Activated CD4-positive, alpha-beta memory T cell treated with anti-CD3 and anti-CD28 coated beads for 36 hours (primary cell): Measurements from ENCODE around the gene OSBPL9. TPM values are rescaled to one million over a fixed set of nuclear protein-coding genes. Genes with fewer than 3 reads are reported as not detected.

Experiments used
- CTCF ChIA-PET: fragments of 350-600 bp; sonication (Branson Sonifier 250); formaldehyde crosslinking; loops from one replicate; lab custom pipeline; 2021; ENCODE audit warnings: antibody characterized with exemption, inconsistent platforms; lab: Charles Lee
- POLR2A ChIA-PET: fragments of 350-600 bp; sonication (Branson Sonifier 250); formaldehyde crosslinking; loops from one replicate; lab custom pipeline; 2021; ENCODE audit warnings: antibody characterized with exemption; lab: Charles Lee
- DNase-seq: peaks from one replicate; pipeline ENCODE4 v3.0.0-alpha.2; 2020
- H3K27ac Mint-ChIP-seq: one replicate; pipeline ENCODE4 v1.8.0; 2021; ENCODE audit warnings: mixed read lengths
- H3K27me3 Mint-ChIP-seq: one replicate; pipeline ENCODE4 v1.8.0; 2021; ENCODE audit warnings: mixed read lengths
- H3K36me3 Mint-ChIP-seq: one replicate; pipeline ENCODE4 v1.8.0; 2021; ENCODE audit warnings: mixed read lengths
- H3K4me1 Mint-ChIP-seq: one replicate; pipeline ENCODE4 v1.8.0; 2021; ENCODE audit warnings: low read depth, mixed read lengths
- H3K4me3 Mint-ChIP-seq: one replicate; pipeline ENCODE4 v1.8.0; 2021; ENCODE audit warnings: mild to moderate bottlenecking, mixed read lengths
- H3K9me3 Mint-ChIP-seq: one replicate; pipeline ENCODE4 v1.8.0; 2021; ENCODE audit warnings: mixed read lengths
- intact Hi-C: fragments of 100-400 bp; cut with micrococcal nuclease; formaldehyde crosslinking; loops from one replicate; pipeline ENCODE4 v1.15.1; 2023
- total RNA-seq, 2 experiments: library from RNA; stranded (reverse); gene quantifications; one replicate each; pipeline ENCODE4 v1.2.3, GENCODE V29; 2021

The OSBPL9 gene
- total RNA-seq, 2 experiments from 2014 or later, result 46.1 to 48.6 TPM

DNA sequence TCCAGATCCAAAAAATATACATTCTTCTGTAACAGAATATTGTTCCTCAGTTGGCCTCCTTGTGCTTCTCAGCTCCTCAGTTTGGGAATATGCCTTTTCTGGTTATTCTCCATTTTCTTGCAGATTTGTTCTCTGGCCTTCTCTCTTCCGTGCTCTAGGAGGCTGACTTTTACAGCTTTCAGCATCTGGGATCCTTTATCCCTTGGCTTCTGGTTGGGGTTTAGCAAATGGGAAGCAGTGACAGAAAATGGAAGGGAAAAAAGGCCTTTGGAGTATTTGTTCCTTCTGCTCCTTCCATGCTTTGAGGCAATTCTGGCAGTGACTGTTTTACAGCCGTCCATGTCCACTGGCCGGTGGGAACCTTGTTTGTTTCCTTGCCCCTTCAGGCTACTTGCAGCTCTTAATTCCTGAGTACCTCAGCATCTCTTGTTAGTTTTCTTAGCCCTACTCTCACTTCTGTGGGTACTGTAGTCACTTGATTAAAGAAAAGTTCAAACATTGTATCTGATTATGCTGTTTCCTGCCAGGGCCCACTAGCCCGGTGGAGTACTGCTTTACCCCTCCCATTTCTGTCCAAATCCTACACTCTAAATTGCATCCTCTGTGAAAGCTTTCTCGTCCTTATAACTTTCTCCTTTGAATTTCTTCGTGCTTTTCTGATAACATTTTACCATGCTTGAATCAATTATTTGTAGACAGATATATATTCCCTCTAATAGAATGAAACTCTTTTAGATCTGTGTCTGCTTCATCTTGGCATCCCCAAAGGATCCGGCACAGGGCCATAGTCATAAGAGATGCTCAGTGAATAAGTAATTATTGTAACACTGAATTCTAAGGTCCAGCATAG, 118.2 kb downstream of the OSBPL9 start:
- DNase-seq, result no peak
- CTCF ChIA-PET, result no interaction called here
- H3K4me1 Mint-ChIP-seq, result peaks cover 62% of the 10 kb centered on the region
- H3K36me3 Mint-ChIP-seq, result no peaks in the 10 kb centered on the region
- no peak overlapping the region for H3K27ac Mint-ChIP-seq
- no peaks in the 10 kb centered on the region for H3K9me3 Mint-ChIP-seq
- no peak overlapping the region for H3K4me3 Mint-ChIP-seq
- H3K27me3 Mint-ChIP-seq, result no peaks in the 10 kb centered on the region
- POLR2A ChIA-PET, result no interaction called here
- intact Hi-C loops, result no loop called here

DNA sequence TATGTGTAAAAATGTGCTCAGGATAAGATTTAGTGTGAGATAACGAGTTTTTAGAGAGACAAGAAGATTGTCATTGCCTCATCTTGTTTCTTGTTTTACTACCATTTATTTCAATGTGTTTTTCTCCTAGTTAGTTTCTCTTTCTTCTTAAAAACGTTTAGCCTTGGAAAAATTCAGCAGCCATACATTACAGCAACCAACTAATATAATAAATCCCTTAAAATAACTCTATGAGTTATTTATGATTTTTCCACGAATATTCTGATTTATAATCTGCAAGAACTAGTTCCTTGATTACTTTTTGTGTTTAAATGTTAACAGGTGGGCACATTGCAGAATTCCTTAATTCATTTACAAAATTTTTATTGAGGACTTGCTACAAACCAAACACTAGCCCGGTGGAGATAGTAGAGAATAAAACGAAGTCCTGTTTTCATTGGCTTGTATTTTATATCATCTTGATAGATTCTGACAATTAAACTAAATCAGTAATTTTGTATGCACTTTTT, 118.9 kb downstream of the OSBPL9 start:
- intact Hi-C loops, result no loop called here
- H3K4me3 Mint-ChIP-seq, result no peak overlapping the region
- no peak for DNase-seq
- ChIA-PET POLR2A (no interaction called here), CTCF (no interaction called here)
- H3K4me1 Mint-ChIP-seq, result peaks cover 61% of the 10 kb centered on the region
- no peaks in the 10 kb centered on the region for H3K9me3 Mint-ChIP-seq
- no peaks in the 10 kb centered on the region for H3K27me3 Mint-ChIP-seq
- no peak overlapping the region for H3K27ac Mint-ChIP-seq
- H3K36me3 Mint-ChIP-seq, result no peaks in the 10 kb centered on the region

GRCh38 chr1:51736702-51737101, 119.8 kb downstream of the OSBPL9 start:
- ChIA-PET CTCF (no interaction called here), POLR2A (no interaction called here)
- peaks cover 59% of the 10 kb centered on the region for H3K4me1 Mint-ChIP-seq
- no peak overlapping the region for H3K4me3 Mint-ChIP-seq
- no peaks in the 10 kb centered on the region for H3K9me3 Mint-ChIP-seq
- intact Hi-C loops, result no loop called here
- no peaks in the 10 kb centered on the region for H3K27me3 Mint-ChIP-seq
- no peak overlapping the region for H3K27ac Mint-ChIP-seq
- no peak for DNase-seq
- H3K36me3 Mint-ChIP-seq, result no peaks in the 10 kb centered on the region

- intact Hi-C loops, result no loop called here
- H3K4me3 Mint-ChIP-seq, result no peak overlapping the region
- H3K27ac Mint-ChIP-seq, result no peak overlapping the region
- H3K4me1 Mint-ChIP-seq, result peaks cover 46% of the 10 kb centered on the region
- CTCF ChIA-PET, result interaction anchor here (1.1 to 1.3 kb wide), 2 partner anchors 9 to 30 kb away, joined by 4 to 5 read pairs; no protein-coding TSS in a partner anchor
- H3K36me3 Mint-ChIP-seq, result peaks cover 3% of the 10 kb centered on the region
- no peak for DNase-seq
- POLR2A ChIA-PET, result no interaction called here
- H3K9me3 Mint-ChIP-seq, result no peaks in the 10 kb centered on the region
- H3K27me3 Mint-ChIP-seq, result no peaks in the 10 kb centered on the region
Measured at GRCh38 chr1:51738681-51739080, 121.8 kb downstream of the OSBPL9 start.

DNA sequence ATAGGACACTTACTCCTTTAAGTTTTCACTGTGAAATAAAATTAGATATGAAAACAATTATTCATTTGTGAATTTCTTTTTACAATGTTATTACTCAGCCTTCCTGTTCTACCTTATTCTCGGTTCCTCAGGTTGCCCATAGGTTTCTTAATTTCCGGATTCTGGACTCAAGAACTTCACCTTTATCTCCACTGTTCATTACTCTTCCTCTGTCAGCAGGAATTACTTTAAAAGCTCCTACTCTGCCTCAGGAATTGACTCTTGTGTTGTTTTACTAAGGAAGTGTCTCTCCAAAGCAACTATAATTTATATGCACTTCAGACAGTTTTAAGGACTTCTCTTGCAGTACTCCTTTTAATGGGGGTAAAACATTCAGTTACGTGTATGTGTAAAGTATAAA, 123.8 kb downstream of the OSBPL9 start:
- intact Hi-C loops, result no loop called here
- no peaks in the 10 kb centered on the region for H3K9me3 Mint-ChIP-seq

DNA sequence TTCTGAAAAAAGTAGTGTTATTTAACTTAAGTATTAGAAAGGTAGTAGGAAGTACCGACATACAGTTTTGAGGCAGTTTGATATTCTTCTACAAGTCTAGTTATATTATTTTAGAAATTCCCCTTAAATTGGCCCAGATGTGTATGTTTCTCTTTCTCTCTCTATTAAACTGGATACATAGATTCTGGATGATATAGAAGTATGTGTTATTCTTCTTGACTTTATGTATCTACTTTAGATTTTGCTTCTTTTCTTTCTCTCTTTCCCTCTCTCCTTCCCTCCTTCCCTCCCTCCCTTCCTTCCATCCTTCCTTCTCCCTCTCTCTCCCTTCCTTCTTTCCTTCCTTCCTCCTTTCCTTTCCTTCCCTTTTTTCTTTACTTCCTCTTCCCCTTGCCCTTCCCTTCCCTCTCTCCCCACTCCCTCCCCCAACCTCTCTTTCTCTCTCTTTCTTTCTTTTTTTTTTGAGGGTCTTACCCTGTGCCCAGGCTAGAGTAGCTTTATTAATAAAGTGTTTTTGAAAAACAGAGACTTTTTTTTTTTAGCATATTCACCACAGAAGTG, 124.3 kb downstream of the OSBPL9 start:
- Mint-ChIP-seq H3K9me3 (no peaks in the 10 kb centered on the region), H3K4me1 (peaks cover 34% of the 10 kb centered on the region), H3K27me3 (no peaks in the 10 kb centered on the region), H3K27ac (no peak overlapping the region), H3K4me3 (no peak overlapping the region), H3K36me3 (peaks cover 3% of the 10 kb centered on the region)
- ChIA-PET POLR2A (no interaction called here), CTCF (interaction anchor here (1.0 kb wide), 1 partner anchor 12 kb away, joined by 4 read pairs; no protein-coding TSS in a partner anchor)
- no peak for DNase-seq
- intact Hi-C loops, result no loop called here

More for the DNA sequence above, 123.8 kb downstream of the OSBPL9 start:
- no peak for DNase-seq
- CTCF ChIA-PET, result interaction anchor here (1.0 kb wide), 1 partner anchor 12 kb away, joined by 4 read pairs; no protein-coding TSS in a partner anchor
- POLR2A ChIA-PET, result no interaction called here
- Mint-ChIP-seq H3K36me3 (peaks cover 3% of the 10 kb centered on the region), H3K4me3 (no peak overlapping the region), H3K27ac (no peak overlapping the region), H3K4me1 (peaks cover 38% of the 10 kb centered on the region), H3K27me3 (no peaks in the 10 kb centered on the region)

- CTCF ChIA-PET, result no interaction called here
- H3K27me3 Mint-ChIP-seq, result no peaks in the 10 kb centered on the region
- H3K36me3 Mint-ChIP-seq, result peaks cover 10% of the 10 kb centered on the region
- DNase-seq, result no peak
- intact Hi-C loops, result no loop called here
- H3K9me3 Mint-ChIP-seq, result no peaks in the 10 kb centered on the region
- H3K4me3 Mint-ChIP-seq, result no peak overlapping the region
- POLR2A ChIA-PET, result no interaction called here
- H3K4me1 Mint-ChIP-seq, result peaks cover 19% of the 10 kb centered on the region
- no peak overlapping the region for H3K27ac Mint-ChIP-seq
Measured at GRCh38 chr1:51744506-51745303, 127.8 kb downstream of the OSBPL9 start.

- H3K9me3 Mint-ChIP-seq, result no peaks in the 10 kb centered on the region
- H3K27ac Mint-ChIP-seq, result no peak overlapping the region
Measured at GRCh38 chr1:51745304-51745570, 128.3 kb downstream of the OSBPL9 start.

DNA sequence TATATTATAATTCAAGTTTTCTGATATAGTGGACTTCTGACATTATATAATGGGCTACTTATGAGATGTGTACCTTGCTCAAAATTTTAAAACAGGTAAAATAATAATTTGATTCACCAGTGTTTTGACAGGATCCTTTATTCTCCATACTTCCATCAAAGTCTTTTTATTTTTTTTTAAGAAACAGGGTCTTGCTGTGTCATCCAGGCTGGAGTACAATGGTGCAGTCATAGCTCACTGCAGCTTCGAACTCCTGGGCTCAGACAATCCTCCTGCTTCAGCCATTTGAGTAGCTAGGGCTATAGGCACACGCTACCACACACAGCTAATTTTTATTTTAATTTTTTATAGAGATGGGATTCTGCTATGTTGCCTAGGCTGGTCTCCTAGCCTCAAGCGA, 132.3 kb downstream of the OSBPL9 start:
- H3K27ac Mint-ChIP-seq, result no peak overlapping the region
- peaks cover 21% of the 10 kb centered on the region for H3K36me3 Mint-ChIP-seq
- DNase-seq, result no peak
- intact Hi-C loops, result no loop called here
- no peaks in the 10 kb centered on the region for H3K27me3 Mint-ChIP-seq
- H3K9me3 Mint-ChIP-seq, result no peaks in the 10 kb centered on the region
- CTCF ChIA-PET, result no interaction called here
- POLR2A ChIA-PET, result no interaction called here
- H3K4me1 Mint-ChIP-seq, result peaks cover 6% of the 10 kb centered on the region
- no peak overlapping the region for H3K4me3 Mint-ChIP-seq

More at GRCh38 chr1:51745304-51745570, 128.3 kb downstream of the OSBPL9 start:
- ChIA-PET POLR2A (no interaction called here), CTCF (no interaction called here)
- no peak for DNase-seq
- Mint-ChIP-seq H3K4me1 (peaks cover 13% of the 10 kb centered on the region), H3K36me3 (peaks cover 10% of the 10 kb centered on the region), H3K4me3 (no peak overlapping the region), H3K27me3 (no peaks in the 10 kb centered on the region)
- intact Hi-C loops, result no loop called here

DNA sequence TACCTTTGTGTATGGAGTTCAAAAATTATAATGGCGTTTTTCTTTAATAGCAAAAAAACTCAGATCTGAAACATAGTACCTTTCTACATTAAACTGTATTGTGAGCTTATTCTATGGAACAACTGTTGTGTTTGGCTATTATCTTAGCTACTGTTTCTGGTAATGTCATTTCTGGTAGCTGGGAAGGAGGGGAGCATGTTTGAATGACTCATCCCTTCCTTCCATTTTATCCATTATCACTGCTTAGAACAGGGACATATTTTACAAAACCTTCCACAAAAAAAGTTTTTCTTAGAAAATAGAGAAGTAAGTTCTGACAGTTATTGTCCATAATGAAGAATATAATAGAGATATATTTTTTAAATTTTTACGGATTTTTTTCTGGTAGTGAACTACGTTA, 133.3 kb downstream of the OSBPL9 start:
- intact Hi-C loops, result no loop called here
- DNase-seq, result no peak
- ChIA-PET CTCF (interaction anchor here (1.6 kb wide), 1 partner anchor 16 kb away, joined by 3 read pairs; no protein-coding TSS in a partner anchor), POLR2A (no interaction called here)
- peaks cover 21% of the 10 kb centered on the region for H3K36me3 Mint-ChIP-seq
- H3K27ac Mint-ChIP-seq, result no peak overlapping the region
- no peaks in the 10 kb centered on the region for H3K4me1 Mint-ChIP-seq
- no peaks in the 10 kb centered on the region for H3K27me3 Mint-ChIP-seq
- no peak overlapping the region for H3K4me3 Mint-ChIP-seq
- H3K9me3 Mint-ChIP-seq, result no peaks in the 10 kb centered on the region

GRCh38 chr1:51750729-51751128, 133.8 kb downstream of the OSBPL9 start:
- ChIA-PET CTCF (interaction anchor here (1.6 kb wide), 1 partner anchor 16 kb away, joined by 3 read pairs; no protein-coding TSS in a partner anchor), POLR2A (no interaction called here)
- no peak overlapping the region for H3K4me3 Mint-ChIP-seq
- peaks cover under 1% of the 10 kb centered on the region for H3K4me1 Mint-ChIP-seq
- H3K27ac Mint-ChIP-seq, result no peak overlapping the region
- DNase-seq, result no peak
- no peaks in the 10 kb centered on the region for H3K27me3 Mint-ChIP-seq
- intact Hi-C loops, result no loop called here
- peaks cover 21% of the 10 kb centered on the region for H3K36me3 Mint-ChIP-seq
- no peaks in the 10 kb centered on the region for H3K9me3 Mint-ChIP-seq
